HG03558 (cell line): Measurements from ENCODE around the gene SLC24A4.

Experiments used
- ATAC-seq: cut with Tn5 transposase; IDR thresholded peaks from one replicate; pipeline ENCODE4 v1.9.1; 2021; ENCODE audit warnings: moderate number of reproducible peaks; ENCODE audit not compliant: unreplicated experiment; ENCODE audit errors: extremely low read depth

Gene SLC24A4

GRCh38 chr14:92513966-92514843, 191.2 kb downstream of the SLC24A4 start:
- no peak for ATAC-seq

DNA sequence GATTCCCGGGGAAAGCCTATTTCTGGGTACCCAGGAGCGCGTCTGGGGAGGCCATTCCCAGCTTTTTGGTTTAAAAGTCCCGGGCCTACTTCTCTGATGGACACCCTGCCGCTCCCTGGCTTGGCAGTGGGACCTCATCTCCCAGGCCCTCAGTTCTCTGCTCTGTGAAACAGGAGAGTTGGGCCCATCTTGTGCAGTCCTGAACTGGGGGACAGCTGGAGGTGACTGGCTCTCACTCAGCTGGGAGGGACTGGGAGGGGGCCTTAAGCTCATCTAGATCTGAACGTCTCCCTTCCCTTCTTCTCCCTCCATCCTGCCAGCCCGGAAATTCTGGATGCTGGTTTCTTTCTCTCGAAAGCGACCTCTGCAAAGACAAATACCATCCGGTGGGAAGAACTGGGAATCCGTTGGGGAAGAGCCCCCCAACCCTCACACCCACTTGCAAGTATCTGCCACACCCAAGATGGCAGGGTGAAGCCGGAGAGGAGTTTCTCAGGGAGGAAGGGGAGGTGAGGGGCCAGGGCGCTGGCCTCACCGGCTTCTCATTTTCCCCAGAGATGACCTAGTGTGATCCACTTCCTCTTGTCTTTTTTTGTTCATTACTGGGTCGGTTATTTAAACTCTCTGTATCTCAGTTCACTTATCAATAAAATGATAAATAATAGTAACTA, 192.0 kb downstream of the SLC24A4 start:
- no peak for ATAC-seq

DNA sequence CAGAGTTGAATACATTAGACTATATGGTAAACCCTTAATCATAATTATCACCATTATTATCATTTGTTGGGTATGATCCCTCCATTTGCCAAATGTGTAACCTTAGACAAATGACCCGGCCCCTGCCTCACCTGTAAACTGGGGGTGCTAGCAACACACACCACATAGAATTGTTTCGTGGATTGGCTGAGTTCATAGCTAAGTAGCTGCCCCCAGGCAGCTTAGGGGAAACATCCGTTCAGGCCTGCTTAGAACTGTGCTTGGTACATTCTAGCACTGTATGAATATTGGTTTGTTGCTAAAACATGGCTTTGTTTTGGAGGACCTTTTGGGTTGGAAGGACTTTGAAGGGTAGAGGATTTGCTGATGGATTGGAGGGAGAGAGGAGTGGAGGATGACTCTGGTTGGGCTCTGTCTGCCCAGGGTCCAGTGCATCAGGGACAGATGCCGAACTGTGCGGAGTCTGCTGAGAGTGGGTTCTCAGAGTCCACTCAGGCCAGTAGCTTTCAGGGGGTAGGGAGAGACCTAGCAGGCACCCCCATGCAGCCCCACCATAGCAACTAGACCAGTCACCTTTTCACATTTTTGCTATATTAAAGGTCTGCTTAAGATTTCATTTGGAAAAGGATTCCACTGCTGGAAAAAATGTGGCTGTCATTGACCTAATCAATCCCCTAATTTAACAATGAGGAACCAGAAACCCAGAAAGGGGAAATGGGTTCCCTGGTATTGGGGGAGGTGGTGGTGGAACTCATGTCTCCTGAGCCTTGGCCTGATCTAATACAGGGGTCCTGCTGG, 192.8 kb downstream of the SLC24A4 start:
- no peak for ATAC-seq

DNA sequence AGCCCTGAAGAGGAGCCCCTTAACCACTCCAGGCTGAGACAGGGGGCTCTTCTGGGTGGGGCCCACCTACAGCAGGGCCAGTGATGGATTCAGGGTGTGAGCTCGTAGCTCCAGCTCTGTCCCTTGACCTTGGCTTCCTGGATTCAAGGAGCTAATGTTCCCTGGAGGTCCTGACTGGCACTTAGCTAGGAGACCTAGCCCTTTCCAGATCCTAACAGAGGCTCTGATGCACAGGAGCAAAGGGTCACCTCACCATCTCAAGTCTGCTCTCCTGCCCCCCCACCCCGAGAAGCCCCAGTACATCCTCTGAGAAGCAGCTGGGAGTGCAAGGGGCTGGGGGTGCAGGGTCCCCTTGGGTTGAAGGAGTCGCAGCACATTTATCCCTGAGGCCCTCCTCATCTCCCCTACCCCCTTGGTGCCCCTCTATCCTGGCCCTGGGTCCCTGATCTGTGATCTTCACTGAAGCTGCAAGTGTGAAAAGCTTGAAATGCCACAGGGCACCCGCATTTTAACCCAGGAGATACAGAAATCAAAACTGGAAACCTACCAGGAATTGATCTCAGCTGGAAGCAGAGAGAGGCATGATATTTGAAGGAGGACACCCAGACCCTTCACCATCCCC, 193.5 kb downstream of the SLC24A4 start:
- ATAC-seq, result no peak

- ATAC-seq, result no peak
Observed at GRCh38 chr14:92516966-92517506, 194.1 kb downstream of the SLC24A4 start.

GRCh38 chr14:92517761-92518160, 194.8 kb downstream of the SLC24A4 start:
- ATAC-seq, result no peak

GRCh38 chr14:92519246-92520101, 196.5 kb downstream of the SLC24A4 start:
- no peak for ATAC-seq

DNA sequence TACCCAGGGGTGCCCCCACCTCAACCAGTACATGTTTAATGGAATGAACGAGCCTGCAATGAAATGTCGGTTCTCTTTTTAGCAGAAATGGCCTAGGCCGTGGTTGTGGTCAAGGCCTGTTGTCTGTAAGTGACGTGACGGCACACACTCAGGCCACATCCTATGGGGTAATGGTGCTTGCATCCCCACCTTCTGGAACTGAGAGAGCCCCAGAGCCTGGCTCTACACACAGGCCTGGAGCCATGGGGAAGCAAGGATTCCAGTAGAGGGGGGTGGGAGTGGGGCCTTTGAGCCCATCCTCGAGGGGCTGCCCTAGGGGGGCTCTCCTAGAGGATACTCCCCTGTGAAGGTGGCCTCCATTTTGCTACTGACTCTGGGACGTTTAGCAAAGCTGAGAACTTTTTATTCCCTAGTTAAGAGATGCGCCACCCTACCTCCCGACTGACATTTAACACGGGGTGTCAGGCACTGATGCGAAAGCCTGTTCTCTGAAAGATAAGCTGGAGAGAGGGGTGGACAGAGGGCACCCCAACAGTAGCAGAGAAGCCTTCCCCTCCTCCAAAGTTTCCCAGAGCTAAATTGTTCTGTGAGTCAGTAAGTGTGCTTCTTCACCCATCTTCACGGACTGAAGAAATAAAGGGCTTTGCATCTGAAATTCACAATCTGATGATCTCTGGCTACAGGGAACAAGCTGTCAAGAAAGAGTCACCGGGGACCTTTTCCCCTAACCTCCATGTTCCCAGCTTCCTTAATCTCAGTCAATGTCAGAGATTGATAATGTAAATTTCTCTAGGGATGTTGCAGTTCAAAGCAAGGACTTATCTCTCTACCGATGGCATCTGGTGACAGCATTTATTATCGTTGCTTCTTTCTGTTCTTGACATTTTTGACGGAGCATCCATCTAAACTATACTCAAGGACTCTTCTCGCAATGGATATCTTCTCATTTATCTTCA, 197.4 kb downstream of the SLC24A4 start:
- no peak for ATAC-seq

GRCh38 chr14:92521058-92521415, 198.1 kb downstream of the SLC24A4 start:
- no peak for ATAC-seq

DNA sequence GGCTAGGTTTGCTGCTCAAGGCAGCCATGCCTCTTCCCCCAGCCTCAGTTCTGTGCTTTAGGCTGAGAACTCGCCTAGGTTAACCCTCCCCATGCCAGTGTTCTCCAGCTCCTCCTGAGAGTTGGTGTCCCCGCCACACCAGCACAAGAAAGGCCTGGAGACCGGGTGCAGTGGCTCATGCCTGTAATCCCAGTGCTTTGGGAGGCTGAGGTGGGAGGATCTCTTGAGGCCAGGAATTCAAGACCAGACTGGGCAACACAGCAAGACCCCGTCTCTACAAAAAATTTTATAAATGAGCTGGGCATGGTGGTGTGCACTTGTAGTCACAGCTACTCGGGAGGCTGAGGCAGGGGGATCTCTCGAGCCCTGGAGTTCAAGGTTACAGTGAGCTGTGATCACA, 200.8 kb downstream of the SLC24A4 start:
- no peak for ATAC-seq

GRCh38 chr14:92524602-92525185, 201.7 kb downstream of the SLC24A4 start:
- no peak for ATAC-seq

- no peak for ATAC-seq
Observed at GRCh38 chr14:92525322-92526095, 202.5 kb downstream of the SLC24A4 start.

GRCh38 chr14:92527721-92528120, 204.8 kb downstream of the SLC24A4 start:
- ATAC-seq, result no peak

GRCh38 chr14:92528486-92529100, 205.6 kb downstream of the SLC24A4 start:
- no peak for ATAC-seq

GRCh38 chr14:92529903-92530302, 206.9 kb downstream of the SLC24A4 start:
- ATAC-seq, result no peak

GRCh38 chr14:92531106-92531873, 208.3 kb downstream of the SLC24A4 start:
- ATAC-seq, result peak; percentile 41
